Bronchial epithelial cell (primary cell): Measurements from ENCODE around the gene CHMP4B. TPM values are rescaled to one million over a fixed set of nuclear protein-coding genes. Genes with fewer than 3 reads are reported as not detected.

Experiments
- DNase-seq: peaks from one replicate; pipeline ENCODE4 v3.0.0-alpha.2; 2010; ENCODE audit warnings: low read depth
- FAIRE-seq: peaks from 2 replicates; lab custom pipeline; 2011; peaks lifted over from hg19 to GRCh38; lab: Jason Lieb, UNC
- H3K27me3 ChIP-seq: 2 replicates; pipeline ENCODE4 v1.5.1; 2011; ENCODE audit warnings: low read length; ENCODE audit not compliant: control insufficient read depth, insufficient read depth
- H3K36me3 ChIP-seq: 2 replicates; pipeline ENCODE4 v1.5.1; 2011; ENCODE audit warnings: low read length; ENCODE audit not compliant: control insufficient read depth, insufficient read depth
- H3K4me3 ChIP-seq: 2 replicates; pipeline ENCODE4 v1.5.1; 2011; ENCODE audit warnings: mild to moderate bottlenecking, low read depth, low read length, control low read depth
- total RNA-seq: library from RNA; depleted of rRNA; stranded (reverse); fragments of >200 nt; gene quantifications from 2 replicates; pipeline ENCODE4 v1.2.1, GENCODE V29; 2014
- TF ChIP-seq, protein P1 (sequence below): IDR thresholded peaks from 2 replicates; pipeline ENCODE4 v1.5.1; 2011; ENCODE audit warnings: mild to moderate bottlenecking, moderate library complexity, low read length, control low read depth, inconsistent platforms; ENCODE audit not compliant: insufficient read depth, severe bottlenecking

The CHMP4B gene
- total RNA-seq, 1 donor from 2014 or later: 30.5 TPM

- no peaks in the 10 kb centered on the region for H3K36me3 ChIP-seq
- no peak for FAIRE-seq
These were observed 51.7 kb downstream of the CHMP4B start for GRCh38 chr20:33862709-33863403.

DNA sequence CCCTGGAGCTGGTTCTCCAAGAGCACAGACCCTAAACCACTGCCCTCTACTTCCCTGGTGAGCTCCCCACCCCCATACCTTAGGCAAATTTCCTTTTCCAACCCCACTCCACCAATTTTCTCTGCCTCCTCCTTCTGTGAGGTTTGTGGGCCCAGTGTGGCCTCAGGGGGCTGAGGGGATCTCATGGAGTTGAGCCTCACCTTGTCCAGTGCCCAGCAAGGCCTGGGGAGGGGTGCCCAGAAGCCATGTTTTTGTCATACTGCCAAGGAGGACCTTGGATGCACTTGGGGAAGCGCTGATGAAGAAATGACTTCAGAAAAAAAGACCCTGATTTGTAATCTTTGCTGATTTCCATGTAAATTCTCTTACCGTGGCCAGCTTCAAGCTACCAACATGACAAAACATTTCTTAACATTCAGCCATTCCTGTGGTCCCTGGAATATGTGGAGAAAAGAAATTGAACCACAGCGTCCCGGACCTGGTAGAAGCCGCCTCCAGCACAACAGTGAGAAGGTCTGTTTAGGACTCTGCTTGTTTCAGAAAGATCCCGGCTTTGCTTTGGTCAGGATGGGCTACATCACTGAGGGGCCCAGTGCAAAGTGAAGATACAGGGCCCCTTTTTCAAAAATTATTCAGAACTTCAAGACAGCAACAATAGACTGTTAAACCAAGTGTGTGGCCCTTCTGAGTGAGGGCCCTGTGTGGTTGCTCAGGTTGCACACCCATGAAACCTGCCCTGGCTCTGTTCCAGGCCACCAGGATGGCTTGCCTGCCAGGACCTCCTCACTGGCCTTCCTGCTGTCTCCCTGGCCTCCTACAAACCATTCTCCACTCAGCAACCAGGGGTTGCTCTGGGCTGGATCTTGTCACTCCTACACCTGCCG, 52.5 kb downstream of the CHMP4B start:
- no peaks in the 10 kb centered on the region for H3K36me3 ChIP-seq
- TF ChIP-seq, protein P1, sequence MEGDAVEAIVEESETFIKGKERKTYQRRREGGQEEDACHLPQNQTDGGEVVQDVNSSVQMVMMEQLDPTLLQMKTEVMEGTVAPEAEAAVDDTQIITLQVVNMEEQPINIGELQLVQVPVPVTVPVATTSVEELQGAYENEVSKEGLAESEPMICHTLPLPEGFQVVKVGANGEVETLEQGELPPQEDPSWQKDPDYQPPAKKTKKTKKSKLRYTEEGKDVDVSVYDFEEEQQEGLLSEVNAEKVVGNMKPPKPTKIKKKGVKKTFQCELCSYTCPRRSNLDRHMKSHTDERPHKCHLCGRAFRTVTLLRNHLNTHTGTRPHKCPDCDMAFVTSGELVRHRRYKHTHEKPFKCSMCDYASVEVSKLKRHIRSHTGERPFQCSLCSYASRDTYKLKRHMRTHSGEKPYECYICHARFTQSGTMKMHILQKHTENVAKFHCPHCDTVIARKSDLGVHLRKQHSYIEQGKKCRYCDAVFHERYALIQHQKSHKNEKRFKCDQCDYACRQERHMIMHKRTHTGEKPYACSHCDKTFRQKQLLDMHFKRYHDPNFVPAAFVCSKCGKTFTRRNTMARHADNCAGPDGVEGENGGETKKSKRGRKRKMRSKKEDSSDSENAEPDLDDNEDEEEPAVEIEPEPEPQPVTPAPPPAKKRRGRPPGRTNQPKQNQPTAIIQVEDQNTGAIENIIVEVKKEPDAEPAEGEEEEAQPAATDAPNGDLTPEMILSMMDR: no peak
- no peak for DNase-seq
- no peaks in the 10 kb centered on the region for H3K27me3 ChIP-seq
- no peak for FAIRE-seq
- H3K4me3 ChIP-seq: no peak overlapping the region

More at GRCh38 chr20:33862709-33863403, 51.7 kb downstream of the CHMP4B start:
- no peaks in the 10 kb centered on the region for H3K27me3 ChIP-seq
- H3K4me3 ChIP-seq: no peak overlapping the region
- TF ChIP-seq, protein P1: peak; percentile 81
- DNase-seq: no peak

DNA sequence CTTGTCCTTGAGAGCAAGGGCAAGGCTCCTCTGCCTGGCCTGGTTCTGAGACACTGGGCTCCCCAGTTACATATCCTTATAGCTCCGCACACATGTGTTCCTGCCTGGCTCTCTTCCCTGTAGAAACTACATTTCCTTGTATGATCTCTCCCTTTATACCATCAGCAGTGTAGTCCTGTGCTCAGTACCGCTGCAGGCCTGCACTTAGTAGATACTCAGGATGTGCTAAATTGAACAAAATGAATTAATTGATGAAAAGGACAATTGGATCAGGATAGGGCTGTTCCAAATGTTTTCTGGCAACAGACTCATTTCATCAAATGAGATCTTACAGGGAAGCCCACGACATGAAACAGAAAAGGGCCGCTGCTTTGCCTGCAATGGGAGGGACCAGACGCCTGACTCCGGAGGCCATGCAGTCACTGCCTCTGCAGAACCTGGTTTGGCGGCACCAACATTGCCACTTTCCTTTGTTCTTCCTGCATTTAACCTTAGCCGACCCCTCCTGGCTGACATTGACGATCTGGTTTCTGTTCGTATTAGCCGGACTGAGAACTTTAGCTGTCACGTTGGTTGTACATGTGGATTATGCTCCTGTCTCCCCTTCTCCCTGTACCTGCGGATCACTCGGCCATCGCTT, 53.3 kb downstream of the CHMP4B start:
- no peaks in the 10 kb centered on the region for H3K36me3 ChIP-seq
- FAIRE-seq: no peak
- TF ChIP-seq, protein P1: no peak
- DNase-seq: no peak
- no peaks in the 10 kb centered on the region for H3K27me3 ChIP-seq
- H3K4me3 ChIP-seq: no peak overlapping the region

DNA sequence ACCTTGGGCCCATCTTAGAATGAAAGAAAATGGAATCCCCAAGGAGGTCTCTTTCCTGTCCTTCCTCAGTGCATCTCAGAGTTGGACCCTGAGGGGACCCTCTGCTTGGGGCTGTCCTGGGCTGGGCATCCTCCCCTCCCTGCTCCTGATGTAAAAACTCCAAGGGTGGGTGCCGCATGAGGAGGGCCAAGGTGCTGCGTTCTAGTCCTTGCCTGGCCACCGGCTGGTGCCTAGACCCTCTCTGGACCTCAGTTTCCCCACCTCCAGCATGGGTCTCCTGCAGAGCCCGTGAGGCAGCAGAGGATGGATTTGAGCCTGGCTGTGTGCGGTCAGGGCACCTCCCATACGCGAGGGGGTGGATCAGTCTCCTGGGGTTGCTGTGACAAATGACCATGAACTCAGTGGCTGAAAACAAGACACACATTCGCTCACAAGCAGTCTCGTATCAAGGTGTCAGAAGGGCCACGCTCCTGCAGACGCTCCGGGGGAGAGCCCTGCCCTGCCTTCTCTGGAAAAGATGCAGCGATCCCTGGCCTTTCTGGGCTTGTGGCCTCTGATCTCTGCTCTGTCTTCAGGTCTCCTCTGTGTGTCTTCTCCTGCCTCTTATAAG, 54.7 kb downstream of the CHMP4B start:
- no peaks in the 10 kb centered on the region for H3K27me3 ChIP-seq
- DNase-seq (no peak), FAIRE-seq (no peak)
- H3K4me3 ChIP-seq: no peak overlapping the region
- TF ChIP-seq, protein P1: no peak
- H3K36me3 ChIP-seq: no peaks in the 10 kb centered on the region

DNA sequence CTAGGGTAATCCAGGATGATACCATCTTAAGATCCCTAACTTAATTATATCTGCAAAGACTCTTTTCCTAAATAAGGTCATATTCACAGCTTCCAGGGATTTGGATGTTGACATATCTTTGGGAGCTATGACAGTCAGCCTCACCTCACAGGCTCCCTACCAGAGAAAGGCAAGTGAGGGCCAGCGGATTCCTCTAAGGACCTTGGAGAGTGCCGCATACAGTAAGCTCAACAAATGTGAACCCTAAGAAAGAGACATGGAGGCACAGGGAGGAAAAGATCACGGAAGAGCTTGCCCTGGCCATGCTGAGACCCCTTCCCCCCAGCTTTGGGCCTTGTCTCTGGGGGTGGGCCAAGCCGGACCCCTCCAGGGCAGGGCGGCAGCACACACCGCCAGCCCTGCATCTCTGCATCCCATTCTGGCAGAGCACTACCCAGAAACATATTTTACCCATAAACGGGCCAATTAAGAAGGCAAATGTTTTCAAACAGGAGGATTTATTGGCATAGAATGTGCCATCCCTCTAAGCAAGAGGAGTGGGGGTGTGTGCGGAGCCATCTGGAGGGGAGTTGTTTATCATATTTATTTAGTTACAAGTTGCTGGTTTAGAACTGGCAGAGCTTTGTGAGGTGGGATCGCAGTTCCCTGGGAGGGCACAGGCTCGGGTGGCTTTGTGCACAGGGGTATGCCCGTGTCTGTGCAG, 55.4 kb downstream of the CHMP4B start:
- H3K36me3 ChIP-seq: no peaks in the 10 kb centered on the region
- TF ChIP-seq, protein P1: no peak
- no peak overlapping the region for H3K4me3 ChIP-seq
- FAIRE-seq: no peak
- no peaks in the 10 kb centered on the region for H3K27me3 ChIP-seq
- no peak for DNase-seq
